ENCODE data around the gene SYTL1. TPM values are rescaled to one million over a fixed set of nuclear protein-coding genes. Genes with fewer than 3 reads are reported as not detected.

SYTL1 gene
- polyA plus RNA-seq, 1 of the 3 experiments (the other 2 are of a cell fraction): 3.0 TPM

DNA sequence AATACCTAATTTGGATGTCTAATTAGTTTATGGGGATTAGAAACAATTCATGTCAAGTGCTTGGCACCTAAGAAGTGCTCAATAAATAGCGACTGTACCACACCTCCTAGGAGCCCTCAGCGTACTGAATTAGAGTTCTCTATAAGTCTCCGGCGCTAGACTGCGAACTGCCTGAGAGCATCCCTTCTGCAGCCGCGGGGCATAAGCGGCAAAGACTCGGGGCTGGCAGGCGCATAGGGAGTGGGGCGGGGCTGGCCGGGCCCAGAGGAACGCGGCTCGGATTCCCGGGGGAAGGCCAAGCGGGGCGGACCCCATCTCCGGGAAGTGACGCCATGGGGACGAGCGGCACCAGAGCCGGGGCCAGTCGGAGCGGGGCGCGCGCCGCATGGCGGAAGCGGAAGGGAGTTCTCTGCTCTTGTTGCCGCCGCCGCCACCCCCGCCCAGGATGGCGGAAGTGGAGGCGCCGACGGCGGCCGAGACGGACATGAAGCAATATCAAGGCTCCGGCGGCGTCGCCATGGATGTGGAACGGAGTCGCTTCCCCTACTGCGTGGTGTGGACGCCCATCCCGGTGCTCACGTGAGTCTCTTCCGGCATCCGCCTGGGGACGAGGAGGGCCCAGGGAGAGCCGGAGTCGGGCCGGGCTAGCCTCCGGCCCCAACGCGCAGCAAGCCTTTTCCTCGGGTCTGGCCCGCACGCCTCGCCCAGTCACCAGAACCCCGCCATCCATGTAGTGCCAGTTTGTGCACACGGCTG is 19.8 kb upstream of the SYTL1 start, which contains the start of gene TMEM222:
TMEM222 (plus strand) TSS at position 351 of the 756 bp plus-strand sequence; CDS start at position 386, 35 bp downstream.
- H3K4me2 ChIP-seq: peak within 1 kb of the TSS; percentile 88
- ChIA-PET CTCF (interaction anchor here (0.9 to 17.1 kb wide), 5 partner anchors 11 to 44 kb away, joined by 3 to 185 read pairs (median 12); no protein-coding TSS in a partner anchor), POLR2A (interaction anchor here (1.1 to 1.2 kb wide), 2 partner anchors 22 to 44 kb away, joined by 5 read pairs; partner anchors contain the start of gene MAP3K6)
- H3K79me2 ChIP-seq (ENCODE audit: insufficient read depth): peaks cover 49% of the 10 kb centered on the region
- H3K9ac ChIP-seq: peak within 1 kb of the TSS; percentile 97
- WGBS (ENCODE audit: low lambda C conversion rate): 4% methylated on average over 15 of the region's 67 CpGs
- TF ChIP-seq NRF1 (IDR thresholded peaks at IDR 0.05; ENCODE audit: low read depth, low read length) (no peak), MXI1 (IDR thresholded peaks at IDR 0.05; ENCODE audit: low read depth, low read length) (peak; percentile 81; the same call in 1 of the 2 replicates), RFX5 (IDR thresholded peaks at IDR 0.05; ENCODE audit: low read length) (no peak), FOXM1 (IDR thresholded peaks at IDR 0.05; ENCODE audit: low read depth) (no peak), ELF1 (IDR thresholded peaks at IDR 0.05) (peak; percentile 98), RCOR1 (IDR thresholded peaks at IDR 0.05; ENCODE audit: low read length) (peak; percentile 45; the same call in 1 of the 2 replicates), EP300 (IDR thresholded peaks at IDR 0.05; ENCODE audit: borderline replicate concordance in 1 of 2, low read depth in 1 of 2, low read length in 1 of 2) (peak; percentile 20 to 57; a peak in 2 of 4 replicates), CTCF (IDR thresholded peaks at IDR 0.05) (no peak), TCF12 (IDR thresholded peaks at IDR 0.05) (no peak; the same call in 1 of the 2 replicates), SMC3 (IDR thresholded peaks at IDR 0.05; ENCODE audit: low read depth, low read length) (no peak; the same call in none of the 2 replicates), SIN3A (IDR thresholded peaks at IDR 0.05; ENCODE audit: borderline replicate concordance, low read depth, low read length) (peak; percentile 87; the same call in 1 of the 2 replicates), YY1 (IDR thresholded peaks at IDR 0.05; ENCODE audit: low read depth) (peak; percentile 88), NFIC (IDR thresholded peaks at IDR 0.05; ENCODE audit: borderline replicate concordance) (no peak), TEAD4 (IDR thresholded peaks at IDR 0.05; ENCODE audit: borderline replicate concordance, insufficient read depth) (peak; percentile 40; the same call in 1 of the 2 replicates), TAF1 (IDR thresholded peaks at IDR 0.05; ENCODE audit: borderline replicate concordance, low read depth, low read length) (peak; percentile 71), GATA2 (CRISPR knock-in tag; IDR thresholded peaks at IDR 0.05) (no peak), FOXJ3 (CRISPR knock-in tag; IDR thresholded peaks at IDR 0.05) (no peak; the same call in 1 of the 2 replicates), POLR2AphosphoS5 (IDR thresholded peaks at IDR 0.05; ENCODE audit: low read depth, low read length) (peak; percentile 66), CHD2 (IDR thresholded peaks at IDR 0.05; ENCODE audit: low read length, partially characterized antibody) (peak; percentile 84), RXRA (IDR thresholded peaks at IDR 0.05; ENCODE audit: borderline replicate concordance, low read depth) (no peak), USF1 (IDR thresholded peaks at IDR 0.05; ENCODE audit: borderline replicate concordance, low read depth) (peak; percentile 68), GABPA (IDR thresholded peaks at IDR 0.05; ENCODE audit: low read depth) (peak; percentile 98)
- TF ChIP-seq, protein P1, sequence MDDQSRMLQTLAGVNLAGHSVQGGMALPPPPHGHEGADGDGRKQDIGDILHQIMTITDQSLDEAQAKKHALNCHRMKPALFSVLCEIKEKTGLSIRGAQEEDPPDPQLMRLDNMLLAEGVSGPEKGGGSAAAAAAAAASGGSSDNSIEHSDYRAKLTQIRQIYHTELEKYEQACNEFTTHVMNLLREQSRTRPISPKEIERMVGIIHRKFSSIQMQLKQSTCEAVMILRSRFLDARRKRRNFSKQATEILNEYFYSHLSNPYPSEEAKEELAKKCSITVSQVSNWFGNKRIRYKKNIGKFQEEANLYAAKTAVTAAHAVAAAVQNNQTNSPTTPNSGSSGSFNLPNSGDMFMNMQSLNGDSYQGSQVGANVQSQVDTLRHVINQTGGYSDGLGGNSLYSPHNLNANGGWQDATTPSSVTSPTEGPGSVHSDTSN (IDR thresholded peaks at IDR 0.05): 0 out of 2 replicates have a peak, but pooled peaks have one; percentile 17
- TF ChIP-seq, protein P2, sequence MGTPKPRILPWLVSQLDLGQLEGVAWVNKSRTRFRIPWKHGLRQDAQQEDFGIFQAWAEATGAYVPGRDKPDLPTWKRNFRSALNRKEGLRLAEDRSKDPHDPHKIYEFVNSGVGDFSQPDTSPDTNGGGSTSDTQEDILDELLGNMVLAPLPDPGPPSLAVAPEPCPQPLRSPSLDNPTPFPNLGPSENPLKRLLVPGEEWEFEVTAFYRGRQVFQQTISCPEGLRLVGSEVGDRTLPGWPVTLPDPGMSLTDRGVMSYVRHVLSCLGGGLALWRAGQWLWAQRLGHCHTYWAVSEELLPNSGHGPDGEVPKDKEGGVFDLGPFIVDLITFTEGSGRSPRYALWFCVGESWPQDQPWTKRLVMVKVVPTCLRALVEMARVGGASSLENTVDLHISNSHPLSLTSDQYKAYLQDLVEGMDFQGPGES (IDR thresholded peaks at IDR 0.05; ENCODE audit: low read depth, low read length): 0 out of 2 replicates have a peak, but pooled peaks have one; percentile 17
- TF ChIP-seq, protein P3, sequence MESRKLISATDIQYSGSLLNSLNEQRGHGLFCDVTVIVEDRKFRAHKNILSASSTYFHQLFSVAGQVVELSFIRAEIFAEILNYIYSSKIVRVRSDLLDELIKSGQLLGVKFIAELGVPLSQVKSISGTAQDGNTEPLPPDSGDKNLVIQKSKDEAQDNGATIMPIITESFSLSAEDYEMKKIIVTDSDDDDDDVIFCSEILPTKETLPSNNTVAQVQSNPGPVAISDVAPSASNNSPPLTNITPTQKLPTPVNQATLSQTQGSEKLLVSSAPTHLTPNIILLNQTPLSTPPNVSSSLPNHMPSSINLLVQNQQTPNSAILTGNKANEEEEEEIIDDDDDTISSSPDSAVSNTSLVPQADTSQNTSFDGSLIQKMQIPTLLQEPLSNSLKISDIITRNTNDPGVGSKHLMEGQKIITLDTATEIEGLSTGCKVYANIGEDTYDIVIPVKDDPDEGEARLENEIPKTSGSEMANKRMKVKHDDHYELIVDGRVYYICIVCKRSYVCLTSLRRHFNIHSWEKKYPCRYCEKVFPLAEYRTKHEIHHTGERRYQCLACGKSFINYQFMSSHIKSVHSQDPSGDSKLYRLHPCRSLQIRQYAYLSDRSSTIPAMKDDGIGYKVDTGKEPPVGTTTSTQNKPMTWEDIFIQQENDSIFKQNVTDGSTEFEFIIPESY (IDR thresholded peaks at IDR 0.05; ENCODE audit: borderline replicate concordance, low read depth): peak; percentile 68
- TF ChIP-seq, protein P4, sequence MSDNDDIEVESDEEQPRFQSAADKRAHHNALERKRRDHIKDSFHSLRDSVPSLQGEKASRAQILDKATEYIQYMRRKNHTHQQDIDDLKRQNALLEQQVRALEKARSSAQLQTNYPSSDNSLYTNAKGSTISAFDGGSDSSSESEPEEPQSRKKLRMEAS (IDR thresholded peaks at IDR 0.05; ENCODE audit: low read depth): peak; percentile 88
- peaks cover 12 to 22% of the 10 kb centered on the region in 2 experiments for H3K36me3 ChIP-seq (replicated peaks in 1 of 2; ENCODE audit: control insufficient read depth in 1 of 2, insufficient read depth in 2 of 2, low read length in 1 of 2)
- H3K9me2 ChIP-seq: no peaks in the 10 kb centered on the region
- peak within 1 kb of the TSS; percentile 79 to 92 for H3K27ac ChIP-seq (ENCODE audit: low read depth in 2 of 2, low read length in 1 of 2)
- H3F3A ChIP-seq (replicated peaks; ENCODE audit: insufficient read depth): no peaks in the 10 kb centered on the region
- H3K9me3 ChIP-seq: no peaks in the 10 kb centered on the region
- H3K27me3 ChIP-seq (ENCODE audit: insufficient read depth): no peaks in the 10 kb centered on the region
- H4K20me1 ChIP-seq (ENCODE audit: insufficient read depth): 0 out of 2 replicates have a peak, but pooled peaks cover 1% of the 10 kb centered on the region
- H3K4me1 ChIP-seq (ENCODE audit: control insufficient read depth in 1 of 2, insufficient read depth in 2 of 2, low read depth in 1 of 2, low read length in 1 of 2): peaks cover 11 to 24% of the 10 kb centered on the region in 2 experiments; a peak in 3 of 4 replicates
- peak; percentile 98 for DNase-seq
- peak within 1 kb of the TSS; percentile 98 for H2AFZ ChIP-seq (ENCODE audit: low read depth)
- peak within 1 kb of the TSS; percentile 95 to 100 for H3K4me3 ChIP-seq (ENCODE audit: low read depth in 2 of 2, low read length in 1 of 2)
